ENCODE data around the gene COL18A1. TPM values are rescaled to one million over a fixed set of nuclear protein-coding genes. Genes with fewer than 3 reads are reported as not detected.
A peak's percentile ranks its signal among the peaks of the same experiment; 100 is the strongest.

The COL18A1 gene
- polyA plus RNA-seq, 2 of the 4 experiments (the other 2 are of a cell fraction), result 17.3 to 88.4 TPM

DNA sequence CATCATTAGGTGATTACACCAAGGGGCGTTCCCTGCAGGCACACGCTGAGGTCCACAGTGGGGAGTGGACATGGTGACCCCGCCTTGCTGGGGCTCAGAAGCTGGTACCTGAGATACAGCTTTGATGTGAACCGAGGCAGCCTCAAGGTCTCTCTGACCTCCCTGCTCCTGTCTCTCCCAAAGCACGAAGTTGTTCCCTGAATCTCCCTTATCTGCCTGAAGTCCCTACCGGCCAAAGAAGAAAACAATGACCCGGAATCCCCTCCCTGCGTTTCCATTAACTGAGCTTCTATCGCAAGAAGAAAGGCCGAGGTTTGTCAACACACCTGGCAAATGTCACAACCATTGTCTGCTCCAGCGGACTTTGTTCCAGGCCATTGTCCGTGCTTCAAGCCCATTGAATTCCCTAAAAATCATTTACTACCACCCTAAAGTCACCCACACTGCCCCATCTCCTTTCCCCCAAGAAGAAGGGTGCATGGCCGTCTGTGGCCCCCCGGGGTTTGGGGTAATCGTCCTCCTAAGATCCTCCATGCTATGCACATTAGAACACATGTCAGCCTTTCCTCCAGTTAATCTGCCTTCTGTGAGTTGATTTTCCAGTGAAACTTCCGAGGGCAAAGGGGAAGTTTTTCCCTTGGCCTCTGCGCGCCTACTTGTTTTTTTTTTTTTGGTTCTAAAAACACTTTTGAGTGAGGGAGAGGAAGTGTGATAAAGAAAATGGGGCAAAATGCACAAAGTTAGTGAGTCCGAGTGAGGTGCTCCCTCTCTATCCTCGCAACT, 48.1 kb upstream of the COL18A1 start:
- no peak for ATAC-seq
- 88% methylated on average over 20 of the region's 20 CpGs for WGBS (ENCODE audit: missing lambda C conversion rate)
- Histone ChIP-seq H3K4me1 (peaks cover 10% of the 10 kb centered on the region), H3K9me3 (no peaks in the 10 kb centered on the region), H3K4me3 (no peak overlapping the region), H3K27ac (peak overlapping the region in 1 of 2 experiments; percentile 53; a peak in 3 of 6 replicates), H3K4me2 (no peak overlapping the region)
- ChIA-PET CTCF (interaction anchor here (0.6 to 1.8 kb wide), 2 partner anchors 10 to 12 kb away, joined by 3 to 6 read pairs; no protein-coding TSS in a partner anchor), POLR2A (no interaction called here)
- FAIRE-seq, result no peak
- no peak for DNase-seq (ENCODE audit: low read depth in 1 of 2, low spot score in 1 of 2)
- TF ChIP-seq ZNF302 (CRISPR knock-in tag; IDR thresholded peaks at IDR 0.05) (no peak), RFX5 (IDR thresholded peaks at IDR 0.05) (no peak), MYC (IDR thresholded peaks at IDR 0.05; ENCODE audit: borderline replicate concordance, low read length) (no peak), CEBPB (IDR thresholded peaks at IDR 0.05) (no peak), SREBF2 (IDR thresholded peaks at IDR 0.05) (no peak), CHD2 (IDR thresholded peaks at IDR 0.05; ENCODE audit: low read length, partially characterized antibody) (no peak), EHMT2 (IDR thresholded peaks at IDR 0.05; ENCODE audit: low read depth) (no peak), HOXB13 (CRISPR knock-in tag; IDR thresholded peaks at IDR 0.05; ENCODE audit: low read depth) (no peak), NR3C1 (IDR thresholded peaks at IDR 0.05) (no peak), RAD21 (conservative IDR thresholded peaks at IDR 0.05 in 1 of 2, IDR thresholded peaks at IDR 0.05 in 1 of 2) (no peak), ZFP36 (IDR thresholded peaks at IDR 0.05; ENCODE audit: borderline replicate concordance, partially characterized antibody) (no peak), CBX2 (IDR thresholded peaks at IDR 0.05; ENCODE audit: borderline replicate concordance, low read depth) (no peak)
- TF ChIP-seq, protein P1, sequence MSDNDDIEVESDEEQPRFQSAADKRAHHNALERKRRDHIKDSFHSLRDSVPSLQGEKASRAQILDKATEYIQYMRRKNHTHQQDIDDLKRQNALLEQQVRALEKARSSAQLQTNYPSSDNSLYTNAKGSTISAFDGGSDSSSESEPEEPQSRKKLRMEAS (IDR thresholded peaks at IDR 0.05), result no peak
- TF ChIP-seq, protein P2, sequence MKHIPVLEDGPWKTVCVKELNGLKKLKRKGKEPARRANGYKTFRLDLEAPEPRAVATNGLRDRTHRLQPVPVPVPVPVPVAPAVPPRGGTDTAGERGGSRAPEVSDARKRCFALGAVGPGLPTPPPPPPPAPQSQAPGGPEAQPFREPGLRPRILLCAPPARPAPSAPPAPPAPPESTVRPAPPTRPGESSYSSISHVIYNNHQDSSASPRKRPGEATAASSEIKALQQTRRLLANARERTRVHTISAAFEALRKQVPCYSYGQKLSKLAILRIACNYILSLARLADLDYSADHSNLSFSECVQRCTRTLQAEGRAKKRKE (CRISPR knock-in tag; IDR thresholded peaks at IDR 0.05; ENCODE audit: low read depth), result no peak

DNA sequence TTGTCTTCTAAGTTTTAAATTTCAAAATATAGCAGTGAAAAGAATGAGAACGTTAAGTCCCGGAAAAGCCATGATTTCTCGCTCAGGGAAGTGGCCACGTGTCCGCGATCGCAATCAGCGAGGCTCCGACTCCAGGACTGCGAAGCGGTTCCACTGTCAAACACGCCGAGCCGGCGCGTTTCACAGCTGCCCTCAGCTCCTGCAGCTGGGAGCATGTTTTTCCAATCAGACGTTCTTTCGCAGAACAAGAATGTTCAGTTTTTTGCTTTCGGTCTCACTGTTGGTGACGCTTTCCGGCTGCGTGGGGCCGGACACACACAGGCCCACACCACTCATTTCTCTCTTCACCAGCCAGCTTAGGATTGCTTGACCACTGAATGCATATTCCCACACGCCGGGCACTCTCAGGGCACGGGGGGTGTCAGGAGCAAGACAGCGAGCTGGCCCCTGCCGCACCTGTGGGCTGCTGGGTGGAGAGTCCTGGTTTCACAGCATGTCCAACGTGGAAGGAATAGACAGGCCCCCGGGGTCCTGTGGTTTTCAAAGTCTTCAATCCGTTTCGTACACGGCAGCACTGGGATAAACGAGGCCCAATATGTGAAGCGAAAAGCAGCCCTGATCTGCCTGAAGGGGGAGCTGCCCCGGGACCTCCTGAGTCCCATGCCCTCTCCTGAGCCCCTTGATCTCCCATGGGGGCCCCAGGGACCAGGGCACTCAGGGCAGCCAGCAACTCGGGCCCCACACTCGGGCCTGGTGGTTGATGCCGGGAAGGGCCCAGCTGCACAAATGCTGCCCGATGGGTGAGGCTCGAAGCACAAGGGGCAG, 47.3 kb upstream of the COL18A1 start:
- ATAC-seq (no peak; a peak in 1 of 6 replicates), DNase-seq (ENCODE audit: low read depth in 1 of 2, low spot score in 1 of 2) (no peak), FAIRE-seq (no peak)
- Histone ChIP-seq H3K4me3 (no peak overlapping the region), H3K4me2 (no peak overlapping the region), H3K4me1 (peaks cover 16% of the 10 kb centered on the region), H3K9me3 (no peaks in the 10 kb centered on the region), H3K27ac (peak overlapping the region in 1 of 2 experiments; percentile 98; a peak in 3 of 6 replicates)
- WGBS (ENCODE audit: missing lambda C conversion rate), result 81% methylated on average over 36 of the region's 41 CpGs
- ChIA-PET POLR2A (no interaction called here), CTCF (interaction anchor here (1.8 kb wide), 1 partner anchor 11 kb away, joined by 6 read pairs; no protein-coding TSS in a partner anchor)
- TF ChIP-seq, protein P1 (IDR thresholded peaks at IDR 0.05), result no peak
- no peak for TF ChIP-seq FOSB (CRISPR knock-in tag; IDR thresholded peaks at IDR 0.05)

DNA sequence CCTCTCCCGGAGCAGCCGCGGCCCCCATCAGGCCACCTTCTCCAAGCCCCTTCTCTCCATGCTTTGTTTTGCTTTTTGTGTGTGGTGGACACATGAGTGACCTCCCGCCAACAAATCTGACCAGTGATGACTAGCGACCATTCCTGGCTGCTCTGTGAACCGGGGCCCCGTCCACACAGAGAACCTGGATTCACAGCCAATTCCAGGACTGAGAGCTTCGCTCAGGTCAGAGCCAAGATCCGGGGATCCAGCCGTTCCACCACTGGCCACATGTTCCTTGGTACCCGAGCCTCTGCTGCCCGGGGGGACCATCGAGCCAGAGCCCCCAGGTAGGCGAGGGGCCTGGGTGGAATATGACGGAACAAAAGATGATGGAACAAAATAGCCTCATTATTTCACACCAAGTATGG, 46.7 kb upstream of the COL18A1 start:
- no peaks in the 10 kb centered on the region for H3K9me3 ChIP-seq
- ChIA-PET POLR2A (no interaction called here), CTCF (interaction anchor here (1.8 kb wide), 1 partner anchor 11 kb away, joined by 6 read pairs; no protein-coding TSS in a partner anchor)
- peak overlapping the region in 1 of 2 experiments; percentile 98; a peak in 3 of 6 replicates for H3K27ac ChIP-seq
- no peak overlapping the region for H3K4me3 ChIP-seq
- H3K4me1 ChIP-seq, result peaks cover 21% of the 10 kb centered on the region
- 87% methylated on average over 14 of the region's 15 CpGs for WGBS (ENCODE audit: missing lambda C conversion rate)
- H3K4me2 ChIP-seq, result no peak overlapping the region
- no peak for DNase-seq (ENCODE audit: low read depth in 1 of 2, low spot score in 1 of 2)
- ATAC-seq, result no peak
- no peak for FAIRE-seq
- TF ChIP-seq SREBF2 (IDR thresholded peaks at IDR 0.05), result no peak
- TF ChIP-seq BHLHE40 (IDR thresholded peaks at IDR 0.05; ENCODE audit: low read depth, low read length), result no peak
- TF ChIP-seq RCOR1 (IDR thresholded peaks at IDR 0.05; ENCODE audit: low read depth, low read length), result no peak
- TF ChIP-seq ZFP36 (IDR thresholded peaks at IDR 0.05; ENCODE audit: borderline replicate concordance, partially characterized antibody), result no peak
- TF ChIP-seq ZSCAN20 (CRISPR knock-in tag; IDR thresholded peaks at IDR 0.05), result no peak
- TF ChIP-seq, protein P3, sequence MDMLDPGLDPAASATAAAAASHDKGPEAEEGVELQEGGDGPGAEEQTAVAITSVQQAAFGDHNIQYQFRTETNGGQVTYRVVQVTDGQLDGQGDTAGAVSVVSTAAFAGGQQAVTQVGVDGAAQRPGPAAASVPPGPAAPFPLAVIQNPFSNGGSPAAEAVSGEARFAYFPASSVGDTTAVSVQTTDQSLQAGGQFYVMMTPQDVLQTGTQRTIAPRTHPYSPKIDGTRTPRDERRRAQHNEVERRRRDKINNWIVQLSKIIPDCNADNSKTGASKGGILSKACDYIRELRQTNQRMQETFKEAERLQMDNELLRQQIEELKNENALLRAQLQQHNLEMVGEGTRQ (IDR thresholded peaks at IDR 0.05), result no peak
- TF ChIP-seq HOXA7 (CRISPR knock-in tag; IDR thresholded peaks at IDR 0.05), result no peak
- TF ChIP-seq, protein P1 (IDR thresholded peaks at IDR 0.05), result no peak
- TF ChIP-seq, protein P4, sequence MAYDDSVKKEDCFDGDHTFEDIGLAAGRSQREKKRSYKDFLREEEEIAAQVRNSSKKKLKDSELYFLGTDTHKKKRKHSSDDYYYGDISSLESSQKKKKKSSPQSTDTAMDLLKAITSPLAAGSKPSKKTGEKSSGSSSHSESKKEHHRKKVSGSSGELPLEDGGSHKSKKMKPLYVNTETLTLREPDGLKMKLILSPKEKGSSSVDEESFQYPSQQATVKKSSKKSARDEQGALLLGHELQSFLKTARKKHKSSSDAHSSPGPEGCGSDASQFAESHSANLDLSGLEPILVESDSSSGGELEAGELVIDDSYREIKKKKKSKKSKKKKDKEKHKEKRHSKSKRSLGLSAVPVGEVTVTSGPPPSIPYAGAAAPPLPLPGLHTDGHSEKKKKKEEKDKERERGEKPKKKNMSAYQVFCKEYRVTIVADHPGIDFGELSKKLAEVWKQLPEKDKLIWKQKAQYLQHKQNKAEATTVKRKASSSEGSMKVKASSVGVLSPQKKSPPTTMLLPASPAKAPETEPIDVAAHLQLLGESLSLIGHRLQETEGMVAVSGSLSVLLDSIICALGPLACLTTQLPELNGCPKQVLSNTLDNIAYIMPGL (CRISPR knock-in tag; IDR thresholded peaks at IDR 0.05; ENCODE audit: borderline replicate concordance), result no peak
- TF ChIP-seq JUN (IDR thresholded peaks at IDR 0.05), result no peak
- TF ChIP-seq FOSB (CRISPR knock-in tag; IDR thresholded peaks at IDR 0.05), result no peak
- no peak for TF ChIP-seq TP53 (CRISPR knock-in tag; IDR thresholded peaks at IDR 0.05)
- TF ChIP-seq, protein P5, sequence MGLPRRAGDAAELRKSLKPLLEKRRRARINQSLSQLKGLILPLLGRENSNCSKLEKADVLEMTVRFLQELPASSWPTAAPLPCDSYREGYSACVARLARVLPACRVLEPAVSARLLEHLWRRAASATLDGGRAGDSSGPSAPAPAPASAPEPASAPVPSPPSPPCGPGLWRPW (IDR thresholded peaks at IDR 0.05), result no peak
- TF ChIP-seq CEBPB (IDR thresholded peaks at IDR 0.05), result no peak
- TF ChIP-seq CBX2 (IDR thresholded peaks at IDR 0.05; ENCODE audit: borderline replicate concordance, low read depth), result no peak
- no peak for TF ChIP-seq ZC3H11A (IDR thresholded peaks at IDR 0.05)
- no peak for TF ChIP-seq HDAC2 (IDR thresholded peaks at IDR 0.05)

Data from A549 (cell line).